LNCaP clone FGC (cell line): ENCODE measurements around the gene PXT1.

Source experiments
- DNase-seq: peaks from one replicate; pipeline ENCODE4 v3.0.0-alpha.2; 2011; ENCODE audit warnings: low read depth
- H3K4me3 ChIP-seq: 2 replicates; pipeline ENCODE4 v1.5.1; 2011; ENCODE audit warnings: mild to moderate bottlenecking, low read depth, low read length, control low read depth
- CTCF ChIP-seq: IDR thresholded peaks from 2 replicates; pipeline ENCODE4 v1.5.1; 2012; ENCODE audit warnings: mild to moderate bottlenecking; ENCODE audit not compliant: control insufficient read depth, insufficient read depth; ENCODE audit errors: extremely low read depth

PXT1 gene

GRCh38 chr6:36443471-36444428 lies 1.1 kb upstream of the PXT1 start:
- no peak for DNase-seq
- TF ChIP-seq CTCF, result peak; percentile 33; the same call in 1 of the 2 replicates
- peak overlapping the region; percentile 93 for H3K4me3 ChIP-seq

DNA sequence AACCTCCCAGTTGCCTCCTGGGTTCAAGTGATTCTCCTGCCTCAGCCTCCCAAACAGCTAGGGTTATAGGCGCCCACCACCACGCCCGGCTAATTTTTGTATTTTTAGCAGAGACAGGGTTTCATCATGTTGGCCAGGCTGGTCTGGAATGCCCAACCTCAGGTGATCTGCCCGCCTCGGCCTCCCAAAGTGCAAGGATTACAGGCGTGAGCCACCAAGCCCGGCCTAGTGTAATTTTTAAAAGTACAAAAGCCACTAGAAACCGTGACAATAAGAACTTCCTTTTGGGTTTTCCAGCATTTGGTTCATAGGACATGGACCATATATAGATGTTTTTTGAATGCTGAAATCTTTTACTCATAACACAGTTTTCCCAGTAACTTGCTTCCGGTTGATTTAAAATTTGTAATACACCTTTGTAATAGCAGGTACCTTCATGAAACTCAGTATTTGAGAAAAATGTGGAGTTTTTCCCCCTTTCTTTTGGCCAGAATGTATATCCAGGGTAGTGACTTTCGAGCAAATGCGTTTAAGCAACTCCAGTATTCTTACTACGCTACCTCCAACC lies 467 bp downstream of the PXT1 start:
- DNase-seq, result no peak
- H3K4me3 ChIP-seq, result peak overlapping the region; percentile 93
- no peak for TF ChIP-seq CTCF

- H3K4me3 ChIP-seq, result no peak overlapping the region; the same call in 1 of the 2 replicates
- no peak for TF ChIP-seq CTCF
- peak; percentile 97 for DNase-seq
Observed at GRCh38 chr6:36441307-36441894, 1.3 kb downstream of the PXT1 start.

- DNase-seq, result no peak
- no peak overlapping the region for H3K4me3 ChIP-seq
- TF ChIP-seq CTCF, result no peak
Observed at GRCh38 chr6:36436466-36436865, 6.2 kb downstream of the PXT1 start.

DNA sequence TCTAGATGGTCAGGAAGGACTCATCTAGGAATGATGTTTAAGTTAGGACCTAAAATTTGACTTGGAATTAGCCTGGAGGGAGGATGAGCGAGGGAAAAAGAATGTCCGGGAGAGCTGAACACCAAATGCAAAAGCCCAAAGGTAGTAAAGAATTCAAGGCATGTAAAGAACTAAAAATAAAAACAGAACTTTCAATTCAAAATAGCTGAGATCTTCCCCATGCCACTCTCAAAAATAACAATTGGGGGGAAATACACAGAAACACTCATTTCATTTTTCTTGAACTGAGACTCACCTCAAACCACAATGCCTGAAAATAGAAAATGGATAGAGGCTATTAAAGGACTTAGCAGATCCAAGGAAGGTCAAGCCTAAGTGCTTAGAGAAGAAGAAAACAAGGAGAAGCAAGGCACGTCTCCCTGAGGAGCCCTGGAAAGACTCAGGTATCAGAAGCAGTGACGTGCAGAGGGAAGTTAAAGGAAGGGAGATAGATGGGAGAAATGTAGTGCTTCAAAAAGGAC lies 10.4 kb downstream of the PXT1 start:
- DNase-seq, result no peak
- H3K4me3 ChIP-seq, result no peak overlapping the region
- no peak for TF ChIP-seq CTCF

DNA sequence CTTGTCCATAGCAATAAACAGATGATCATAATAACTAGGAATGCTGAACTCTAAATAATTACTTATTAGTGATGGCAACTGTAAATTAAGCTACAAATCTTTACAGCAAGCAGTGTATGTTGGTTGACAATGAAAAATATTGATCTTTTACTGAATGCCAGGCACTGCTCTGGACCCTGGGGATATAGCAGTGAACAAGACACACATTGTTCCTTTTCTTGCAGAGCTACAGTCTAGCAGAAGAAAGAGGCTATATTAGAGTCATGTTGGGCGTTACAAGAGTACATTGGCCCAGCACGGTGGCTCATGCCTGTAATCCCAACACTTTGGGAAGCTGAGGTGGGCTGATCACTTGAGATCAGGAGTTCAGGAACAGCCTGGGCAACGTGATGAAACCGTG lies 11.5 kb downstream of the PXT1 start:
- no peak for DNase-seq
- no peak overlapping the region for H3K4me3 ChIP-seq
- no peak for TF ChIP-seq CTCF
